ENCODE data around the gene NRL. TPM values are rescaled to one million over a fixed set of nuclear protein-coding genes. Genes with fewer than 3 reads are reported as not detected.

NRL gene
- total and polyA plus RNA-seq, 9 of the 15 experiments (the other 6 are each of a cell fraction or from before 2014, with no cell fraction given) = 0.07 to 2.7 (median 1.4) TPM; not detected in 1

- TF ChIP-seq CREB3L1 (IDR thresholded peaks at IDR 0.05; ENCODE audit: borderline replicate concordance, low read depth) (peak; percentile 53; the same call in 1 of the 2 replicates), ARID1B (IDR thresholded peaks at IDR 0.05) (0 out of 2 replicates have a peak, but pooled peaks have one; percentile 21), PTRF (tag; IDR thresholded peaks at IDR 0.05) (no peak), FOXK2 (conservative IDR thresholded peaks at IDR 0.05 in 1 of 2, IDR thresholded peaks at IDR 0.05 in 1 of 2; ENCODE audit: low read depth in 2 of 2) (peak; percentile 43 to 50; a peak in 2 of 4 replicates), ZNF57 (CRISPR knock-in tag; IDR thresholded peaks at IDR 0.05) (no peak), SNAPC5 (CRISPR knock-in tag; IDR thresholded peaks at IDR 0.05) (no peak), ATF7 (IDR thresholded peaks at IDR 0.05) (no peak; the same call in 1 of the 2 replicates), TRIM24 (IDR thresholded peaks at IDR 0.05) (0 out of 4 replicates have a peak, but pooled peaks of 1 of the 2 experiments have one; percentile 16), ZNF318 (IDR thresholded peaks at IDR 0.05; ENCODE audit: borderline replicate concordance in 1 of 2, low read depth in 1 of 2) (no peak)
- TF ChIP-seq, protein P1, sequence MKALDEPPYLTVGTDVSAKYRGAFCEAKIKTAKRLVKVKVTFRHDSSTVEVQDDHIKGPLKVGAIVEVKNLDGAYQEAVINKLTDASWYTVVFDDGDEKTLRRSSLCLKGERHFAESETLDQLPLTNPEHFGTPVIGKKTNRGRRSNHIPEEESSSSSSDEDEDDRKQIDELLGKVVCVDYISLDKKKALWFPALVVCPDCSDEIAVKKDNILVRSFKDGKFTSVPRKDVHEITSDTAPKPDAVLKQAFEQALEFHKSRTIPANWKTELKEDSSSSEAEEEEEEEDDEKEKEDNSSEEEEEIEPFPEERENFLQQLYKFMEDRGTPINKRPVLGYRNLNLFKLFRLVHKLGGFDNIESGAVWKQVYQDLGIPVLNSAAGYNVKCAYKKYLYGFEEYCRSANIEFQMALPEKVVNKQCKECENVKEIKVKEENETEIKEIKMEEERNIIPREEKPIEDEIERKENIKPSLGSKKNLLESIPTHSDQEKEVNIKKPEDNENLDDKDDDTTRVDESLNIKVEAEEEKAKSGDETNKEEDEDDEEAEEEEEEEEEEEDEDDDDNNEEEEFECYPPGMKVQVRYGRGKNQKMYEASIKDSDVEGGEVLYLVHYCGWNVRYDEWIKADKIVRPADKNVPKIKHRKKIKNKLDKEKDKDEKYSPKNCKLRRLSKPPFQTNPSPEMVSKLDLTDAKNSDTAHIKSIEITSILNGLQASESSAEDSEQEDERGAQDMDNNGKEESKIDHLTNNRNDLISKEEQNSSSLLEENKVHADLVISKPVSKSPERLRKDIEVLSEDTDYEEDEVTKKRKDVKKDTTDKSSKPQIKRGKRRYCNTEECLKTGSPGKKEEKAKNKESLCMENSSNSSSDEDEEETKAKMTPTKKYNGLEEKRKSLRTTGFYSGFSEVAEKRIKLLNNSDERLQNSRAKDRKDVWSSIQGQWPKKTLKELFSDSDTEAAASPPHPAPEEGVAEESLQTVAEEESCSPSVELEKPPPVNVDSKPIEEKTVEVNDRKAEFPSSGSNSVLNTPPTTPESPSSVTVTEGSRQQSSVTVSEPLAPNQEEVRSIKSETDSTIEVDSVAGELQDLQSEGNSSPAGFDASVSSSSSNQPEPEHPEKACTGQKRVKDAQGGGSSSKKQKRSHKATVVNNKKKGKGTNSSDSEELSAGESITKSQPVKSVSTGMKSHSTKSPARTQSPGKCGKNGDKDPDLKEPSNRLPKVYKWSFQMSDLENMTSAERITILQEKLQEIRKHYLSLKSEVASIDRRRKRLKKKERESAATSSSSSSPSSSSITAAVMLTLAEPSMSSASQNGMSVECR (CRISPR knock-in tag; IDR thresholded peaks at IDR 0.05) = no peak
Measured at GRCh38 chr14:24113801-24114531, 783 bp downstream of the NRL start (continued).
